OCI-M2 (cell line): Measurements from ENCODE around the gene TREML2.

ENCODE experiments used
- DNase-seq: peaks from one replicate; lab custom pipeline; 2025; ENCODE audit not compliant: unreplicated experiment; lab: John Stamatoyannopoulos, UW

Gene TREML2

GRCh38 chr6:41177287-41177686 is 23.7 kb downstream of the TREML2 start:
- DNase-seq, result no peak

- no peak for DNase-seq
Measured at GRCh38 chr6:41176189-41176588, 24.8 kb downstream of the TREML2 start.

GRCh38 chr6:41175084-41175483 is 25.9 kb downstream of the TREML2 start:
- no peak for DNase-seq

GRCh38 chr6:41174610-41175009 is 26.3 kb downstream of the TREML2 start:
- DNase-seq, result no peak

- no peak for DNase-seq
Measured at GRCh38 chr6:41171908-41172307, 29.0 kb downstream of the TREML2 start.

- no peak for DNase-seq
Measured at GRCh38 chr6:41170547-41171160, 30.3 kb downstream of the TREML2 start.

- no peak for DNase-seq
Measured at GRCh38 chr6:41167173-41167963, 33.6 kb downstream of the TREML2 start.

GRCh38 chr6:41164551-41165120 is 36.3 kb downstream of the TREML2 start:
- DNase-seq, result no peak

- DNase-seq, result no peak
Measured at GRCh38 chr6:41163419-41163717, 37.6 kb downstream of the TREML2 start.

- no peak for DNase-seq
Measured at GRCh38 chr6:41162687-41163418, 38.1 kb downstream of the TREML2 start, which contains the start of gene TREM2. TREM2 (minus strand) TSS chr6:41163116; CDS start chr6:41163082, 34 bp downstream.

GRCh38 chr6:41161851-41162552 is 38.9 kb downstream of the TREML2 start:
- DNase-seq, result no peak

- DNase-seq, result no peak
Measured at GRCh38 chr6:41161380-41161779, 39.6 kb downstream of the TREML2 start.

GRCh38 chr6:41160933-41161332 is 40.0 kb downstream of the TREML2 start:
- DNase-seq, result no peak

- DNase-seq, result no peak
Measured at GRCh38 chr6:41159415-41160082, 41.4 kb downstream of the TREML2 start.

- DNase-seq, result no peak
Measured at GRCh38 chr6:41157323-41157722, 43.6 kb downstream of the TREML2 start.

GRCh38 chr6:41156771-41157170 is 44.2 kb downstream of the TREML2 start:
- DNase-seq, result no peak

- DNase-seq, result no peak
Measured at GRCh38 chr6:41156001-41156400, 44.9 kb downstream of the TREML2 start.

GRCh38 chr6:41155132-41155805 is 45.7 kb downstream of the TREML2 start:
- DNase-seq, result no peak

GRCh38 chr6:41153992-41154625 is 46.8 kb downstream of the TREML2 start, which contains the start of gene TREML1:
TREML1 (minus strand) TSS chr6:41154347; CDS start chr6:41154288, 59 bp downstream.
- no peak for DNase-seq
